Liver (tissue), 3 donors: ENCODE measurements around the gene THAP9.

Experiments
- EGR1 ChIP-seq, 2 donors: IDR thresholded peaks; 2 replicates each; pipeline ENCODE4 v1.6.1; 2016 to 2018; ENCODE audit warnings: antibody characterized with exemption in 2 of 2, low read depth in 2 of 2
- FOXA1 ChIP-seq: IDR thresholded peaks from 2 replicates; pipeline ENCODE4 v1.6.1; 2016; ENCODE audit warnings: antibody characterized with exemption
- GABPA ChIP-seq, 2 donors: IDR thresholded peaks in 1 of 2; conservative IDR thresholded peaks in 1 of 2; 2 replicates each; pipeline ENCODE4 v1.6.1; 2016; ENCODE audit warnings: antibody characterized with exemption in 2 of 2, mild to moderate bottlenecking in 1 of 2, moderate library complexity in 1 of 2
- RXRA ChIP-seq, 2 donors: IDR thresholded peaks; 2 replicates each; pipeline ENCODE4 v1.6.1; 2017 to 2018; ENCODE audit warnings: antibody characterized with exemption in 2 of 2, mild to moderate bottlenecking in 1 of 2
- SP1 ChIP-seq: IDR thresholded peaks from 2 replicates; pipeline ENCODE4 v1.6.1; 2018; ENCODE audit warnings: antibody characterized with exemption, mild to moderate bottlenecking
- TAF1 ChIP-seq: conservative IDR thresholded peaks from 2 replicates; pipeline ENCODE4 v1.6.1; 2016; ENCODE audit warnings: antibody characterized with exemption, mild to moderate bottlenecking
- YY1 ChIP-seq: IDR thresholded peaks from 2 replicates; pipeline ENCODE4 v1.6.1; 2016; ENCODE audit warnings: antibody characterized with exemption, mild to moderate bottlenecking
- TF ChIP-seq, protein P1 (sequence below): fragments of 150-350 bp; IDR thresholded peaks from 2 replicates; pipeline ENCODE4 v1.5.1; 2017; ENCODE audit warnings: improper control_type of control experiment, low read depth, low read length; ENCODE audit not compliant: missing input control
- TF ChIP-seq, protein P2 (sequence below): IDR thresholded peaks from 2 replicates; pipeline ENCODE4 v1.6.1; 2016; ENCODE audit warnings: antibody characterized with exemption
- TF ChIP-seq, protein P3 (sequence below): IDR thresholded peaks from 2 replicates; pipeline ENCODE4 v1.6.1; 2016; ENCODE audit warnings: antibody characterized with exemption
- TF ChIP-seq, protein P4 (sequence below): IDR thresholded peaks from 2 replicates; pipeline ENCODE4 v1.6.1; 2016; ENCODE audit warnings: antibody characterized with exemption, mild to moderate bottlenecking
- TF ChIP-seq, protein P5 (sequence below): IDR thresholded peaks from 2 replicates; pipeline ENCODE4 v1.6.1; 2016; ENCODE audit warnings: antibody characterized with exemption
- donor health status: healthy.
- donor health status: healthy.

DNA sequence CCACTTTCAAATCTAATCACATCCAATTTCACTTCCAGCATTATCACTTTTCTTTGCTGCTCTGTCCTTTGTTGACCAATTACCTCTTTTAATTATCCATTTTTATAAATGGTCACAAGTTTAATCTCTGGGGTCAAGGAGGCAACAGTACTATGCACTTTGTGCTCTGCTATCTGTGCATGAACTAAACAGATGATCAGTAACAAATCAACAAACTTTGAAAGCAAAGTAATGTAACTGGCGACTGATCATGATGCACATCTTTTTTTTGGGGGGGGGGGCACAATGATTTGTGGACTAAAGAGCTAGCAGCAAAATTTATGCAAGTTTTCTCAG, 8.1 kb upstream of the THAP9 start:
- TF ChIP-seq, protein P1, sequence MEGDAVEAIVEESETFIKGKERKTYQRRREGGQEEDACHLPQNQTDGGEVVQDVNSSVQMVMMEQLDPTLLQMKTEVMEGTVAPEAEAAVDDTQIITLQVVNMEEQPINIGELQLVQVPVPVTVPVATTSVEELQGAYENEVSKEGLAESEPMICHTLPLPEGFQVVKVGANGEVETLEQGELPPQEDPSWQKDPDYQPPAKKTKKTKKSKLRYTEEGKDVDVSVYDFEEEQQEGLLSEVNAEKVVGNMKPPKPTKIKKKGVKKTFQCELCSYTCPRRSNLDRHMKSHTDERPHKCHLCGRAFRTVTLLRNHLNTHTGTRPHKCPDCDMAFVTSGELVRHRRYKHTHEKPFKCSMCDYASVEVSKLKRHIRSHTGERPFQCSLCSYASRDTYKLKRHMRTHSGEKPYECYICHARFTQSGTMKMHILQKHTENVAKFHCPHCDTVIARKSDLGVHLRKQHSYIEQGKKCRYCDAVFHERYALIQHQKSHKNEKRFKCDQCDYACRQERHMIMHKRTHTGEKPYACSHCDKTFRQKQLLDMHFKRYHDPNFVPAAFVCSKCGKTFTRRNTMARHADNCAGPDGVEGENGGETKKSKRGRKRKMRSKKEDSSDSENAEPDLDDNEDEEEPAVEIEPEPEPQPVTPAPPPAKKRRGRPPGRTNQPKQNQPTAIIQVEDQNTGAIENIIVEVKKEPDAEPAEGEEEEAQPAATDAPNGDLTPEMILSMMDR, result no peak
- TF ChIP-seq, protein P2, sequence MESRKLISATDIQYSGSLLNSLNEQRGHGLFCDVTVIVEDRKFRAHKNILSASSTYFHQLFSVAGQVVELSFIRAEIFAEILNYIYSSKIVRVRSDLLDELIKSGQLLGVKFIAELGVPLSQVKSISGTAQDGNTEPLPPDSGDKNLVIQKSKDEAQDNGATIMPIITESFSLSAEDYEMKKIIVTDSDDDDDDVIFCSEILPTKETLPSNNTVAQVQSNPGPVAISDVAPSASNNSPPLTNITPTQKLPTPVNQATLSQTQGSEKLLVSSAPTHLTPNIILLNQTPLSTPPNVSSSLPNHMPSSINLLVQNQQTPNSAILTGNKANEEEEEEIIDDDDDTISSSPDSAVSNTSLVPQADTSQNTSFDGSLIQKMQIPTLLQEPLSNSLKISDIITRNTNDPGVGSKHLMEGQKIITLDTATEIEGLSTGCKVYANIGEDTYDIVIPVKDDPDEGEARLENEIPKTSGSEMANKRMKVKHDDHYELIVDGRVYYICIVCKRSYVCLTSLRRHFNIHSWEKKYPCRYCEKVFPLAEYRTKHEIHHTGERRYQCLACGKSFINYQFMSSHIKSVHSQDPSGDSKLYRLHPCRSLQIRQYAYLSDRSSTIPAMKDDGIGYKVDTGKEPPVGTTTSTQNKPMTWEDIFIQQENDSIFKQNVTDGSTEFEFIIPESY, result no peak
- TF ChIP-seq, protein P3, sequence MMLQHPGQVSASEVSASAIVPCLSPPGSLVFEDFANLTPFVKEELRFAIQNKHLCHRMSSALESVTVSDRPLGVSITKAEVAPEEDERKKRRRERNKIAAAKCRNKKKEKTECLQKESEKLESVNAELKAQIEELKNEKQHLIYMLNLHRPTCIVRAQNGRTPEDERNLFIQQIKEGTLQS, result no peak
- TF ChIP-seq RXRA (IDR thresholded peaks at IDR 0.05) (peak in 1 of 2 donors; percentile 34), TAF1 (no peak), YY1 (no peak), GABPA (IDR thresholded peaks at IDR 0.05 in 1 of 2, conservative IDR thresholded peaks at IDR 0.05 in 1 of 2) (peak in 1 of 2 donors; percentile 37), FOXA1 (no peak), EGR1 (IDR thresholded peaks at IDR 0.05; ENCODE audit: low read depth in 2 of 2) (no peak), SP1 (no peak)
- TF ChIP-seq, protein P4, sequence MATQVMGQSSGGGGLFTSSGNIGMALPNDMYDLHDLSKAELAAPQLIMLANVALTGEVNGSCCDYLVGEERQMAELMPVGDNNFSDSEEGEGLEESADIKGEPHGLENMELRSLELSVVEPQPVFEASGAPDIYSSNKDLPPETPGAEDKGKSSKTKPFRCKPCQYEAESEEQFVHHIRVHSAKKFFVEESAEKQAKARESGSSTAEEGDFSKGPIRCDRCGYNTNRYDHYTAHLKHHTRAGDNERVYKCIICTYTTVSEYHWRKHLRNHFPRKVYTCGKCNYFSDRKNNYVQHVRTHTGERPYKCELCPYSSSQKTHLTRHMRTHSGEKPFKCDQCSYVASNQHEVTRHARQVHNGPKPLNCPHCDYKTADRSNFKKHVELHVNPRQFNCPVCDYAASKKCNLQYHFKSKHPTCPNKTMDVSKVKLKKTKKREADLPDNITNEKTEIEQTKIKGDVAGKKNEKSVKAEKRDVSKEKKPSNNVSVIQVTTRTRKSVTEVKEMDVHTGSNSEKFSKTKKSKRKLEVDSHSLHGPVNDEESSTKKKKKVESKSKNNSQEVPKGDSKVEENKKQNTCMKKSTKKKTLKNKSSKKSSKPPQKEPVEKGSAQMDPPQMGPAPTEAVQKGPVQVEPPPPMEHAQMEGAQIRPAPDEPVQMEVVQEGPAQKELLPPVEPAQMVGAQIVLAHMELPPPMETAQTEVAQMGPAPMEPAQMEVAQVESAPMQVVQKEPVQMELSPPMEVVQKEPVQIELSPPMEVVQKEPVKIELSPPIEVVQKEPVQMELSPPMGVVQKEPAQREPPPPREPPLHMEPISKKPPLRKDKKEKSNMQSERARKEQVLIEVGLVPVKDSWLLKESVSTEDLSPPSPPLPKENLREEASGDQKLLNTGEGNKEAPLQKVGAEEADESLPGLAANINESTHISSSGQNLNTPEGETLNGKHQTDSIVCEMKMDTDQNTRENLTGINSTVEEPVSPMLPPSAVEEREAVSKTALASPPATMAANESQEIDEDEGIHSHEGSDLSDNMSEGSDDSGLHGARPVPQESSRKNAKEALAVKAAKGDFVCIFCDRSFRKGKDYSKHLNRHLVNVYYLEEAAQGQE, result no peak
- TF ChIP-seq, protein P5, sequence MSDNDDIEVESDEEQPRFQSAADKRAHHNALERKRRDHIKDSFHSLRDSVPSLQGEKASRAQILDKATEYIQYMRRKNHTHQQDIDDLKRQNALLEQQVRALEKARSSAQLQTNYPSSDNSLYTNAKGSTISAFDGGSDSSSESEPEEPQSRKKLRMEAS, result no peak
